K562 (cell line): ENCODE results near the gene TTC9B. TPM values are rescaled to one million over a fixed set of nuclear protein-coding genes. Genes with fewer than 3 reads are reported as not detected.

Experiments used
- ATAC-seq: fragments of 200-7000 bp; cut with Tn5 transposase; 3 replicates; pipeline ENCODE4 v1.9.1; 2020; ENCODE audit warnings: moderate library complexity
- BruUV-seq: library from RNA; stranded (reverse); fragments of 400-500 nt; replicated peaks from 2 replicates; lab custom pipeline; 2021; lab: Mats Ljungman, UMichigan
- CTCF ChIA-PET: fragments of 300-600 bp; formaldehyde crosslinking; extraction: SDS; loops from one replicate; lab custom pipeline; 2021; ENCODE audit warnings: low intra/inter-chr PET ratio; lab: Yijun Ruan, JAX
- POLR2A ChIA-PET: fragments of 300-600, 350-650 bp; sonication (Branson Sonifier 250); formaldehyde crosslinking; extraction: SDS; loops from one replicate; lab custom pipeline; 2021; ENCODE audit warnings: antibody characterized with exemption, inconsistent platforms; lab: Yijun Ruan, JAX
- DNase-seq, 4 experiments: peaks; one replicate each; pipeline versions ENCODE4 v3.0.0 to v3.0.0-alpha.2; 2011 to 2018; ENCODE audit warnings: low spot score in 3 of 4, mixed read lengths in 3 of 4; ENCODE audit errors: extremely low read depth in 1 of 4
- FAIRE-seq: peaks from 2 replicates; lab custom pipeline; 2011; peaks lifted over from hg19 to GRCh38; lab: Jason Lieb, UNC
- H2AFZ ChIP-seq: 2 replicates; pipeline ENCODE4 v1.6.0; 2011; ENCODE audit warnings: low read depth, low read length, control low read depth, inconsistent platforms
- H3K27ac ChIP-seq: fragments of 200-600 bp; 3 replicates; pipeline ENCODE4 v1.8.0; 2011; ENCODE audit warnings: low read depth, mild to moderate bottlenecking, control low read depth, inconsistent platforms, low read length, moderate library complexity, mixed read lengths; ENCODE audit errors: extremely low read depth
- H3K27me3 ChIP-seq, 2 experiments: fragments of 300-600 bp in 1 of 2; 2 replicates in 1 of 2; 3 replicates in 1 of 2; pipeline versions ENCODE4 v1.6.0 to v1.8.0; 2011; ENCODE audit warnings: inconsistent platforms in 2 of 2, low read length in 2 of 2, mild to moderate bottlenecking in 1 of 2, mixed read lengths in 1 of 2, moderate library complexity in 1 of 2; ENCODE audit not compliant: control insufficient read depth in 2 of 2, insufficient read depth in 2 of 2
- H3K36me3 ChIP-seq: fragments of 300-600 bp; 3 replicates; pipeline ENCODE4 v1.8.0; 2011; ENCODE audit warnings: mild to moderate bottlenecking, low read length, inconsistent platforms; ENCODE audit not compliant: control insufficient read depth, insufficient read depth
- H3K4me1 ChIP-seq, 2 experiments: fragments of 200-600 bp in 1 of 2; replicated peaks in 1 of 2; 2 replicates in 1 of 2; 3 replicates in 1 of 2; pipeline versions ENCODE4 v1.5.1 to v1.8.0; 2011; ENCODE audit warnings: inconsistent platforms in 2 of 2, low read length in 2 of 2, mild to moderate bottlenecking in 1 of 2, mixed read lengths in 1 of 2, moderate library complexity in 1 of 2; ENCODE audit not compliant: control insufficient read depth in 2 of 2, insufficient read depth in 2 of 2
- H3K4me2 ChIP-seq: 2 replicates; pipeline ENCODE4 v1.6.1; 2011; ENCODE audit warnings: low read length, control low read depth, inconsistent platforms, mixed read lengths; ENCODE audit not compliant: insufficient read depth
- H3K4me3 ChIP-seq: fragments of 200-600 bp; sonication (generic), shearing (Covaris generic); 2 replicates; pipeline ENCODE4 v1.5.1; 2016; ENCODE audit warnings: control low read depth, inconsistent platforms
- H3K79me2 ChIP-seq: fragments of 200-600 bp; 3 replicates; pipeline ENCODE4 v1.8.0; 2011; ENCODE audit warnings: low read length, inconsistent platforms; ENCODE audit not compliant: control insufficient read depth, insufficient read depth
- H3K9ac ChIP-seq, 2 experiments: 2 replicates each; pipeline versions ENCODE4 v1.6.0 to v1.6.1; 2011; ENCODE audit warnings: low read depth in 2 of 2, low read length in 2 of 2, control low read depth in 1 of 2, inconsistent platforms in 1 of 2, mild to moderate bottlenecking in 1 of 2, mixed read lengths in 1 of 2; ENCODE audit not compliant: insufficient read depth in 1 of 2
- H3K9me1 ChIP-seq: one replicate; pipeline ENCODE4 v1.6.0; 2011; ENCODE audit warnings: inconsistent platforms, mild to moderate bottlenecking, low read length, moderate library complexity; ENCODE audit not compliant: control insufficient read depth, insufficient read depth
- H3K9me3 ChIP-seq: replicated peaks from 2 replicates; pipeline ENCODE4 v1.5.1; 2011; ENCODE audit warnings: low read depth, low read length, inconsistent platforms; ENCODE audit not compliant: control insufficient read depth, insufficient read depth
- H4K20me1 ChIP-seq: replicated peaks from 2 replicates; pipeline ENCODE4 v1.6.1; 2011; ENCODE audit warnings: low read length, inconsistent platforms, mixed read lengths; ENCODE audit not compliant: control insufficient read depth, insufficient read depth
- EGR1 ChIP-seq: fragments of 450-650 bp; conservative IDR thresholded peaks from 2 replicates; pipeline ENCODE4 v1.6.1; 2017; ENCODE audit warnings: mild to moderate bottlenecking
- HMG20B ChIP-seq: fragments of 250-450 bp; sonication (Bioruptor Pico); IDR thresholded peaks from 2 replicates; pipeline ENCODE4 v1.5.0; 2021; ENCODE audit warnings: mild to moderate bottlenecking
- KAT8 ChIP-seq: fragments of 450-650 bp; IDR thresholded peaks from 2 replicates; pipeline ENCODE4 v1.6.1; 2016; ENCODE audit warnings: low read depth, mild to moderate bottlenecking
- NFE2L1 ChIP-seq: fragments of 450-650 bp; IDR thresholded peaks from 2 replicates; pipeline ENCODE4 v1.6.1; 2016; ENCODE audit warnings: missing genetic modification characterization, low read depth, mild to moderate bottlenecking, missing compliant biosample characterization, moderate library complexity, borderline replicate concordance
- NR3C1 ChIP-seq: sonication (generic); formaldehyde crosslinking; IDR thresholded peaks from 2 replicates; pipeline ENCODE4 v1.8.1; 2022; ENCODE audit warnings: missing genetic modification reagents
- POLR2A ChIP-seq: fragments of 450-650 bp; conservative IDR thresholded peaks from 2 replicates; pipeline ENCODE4 v1.6.1; 2016
- RFX1 ChIP-seq: fragments of 450-650 bp; IDR thresholded peaks from 2 replicates; pipeline ENCODE4 v1.6.1; 2016; ENCODE audit warnings: mild to moderate bottlenecking, moderate library complexity
- SREBF1 ChIP-seq: fragments of 150-350 bp; IDR thresholded peaks from 2 replicates; pipeline ENCODE4 v1.6.1; 2014; ENCODE audit warnings: antibody characterized with exemption, low read depth, low read length, borderline replicate concordance
- ZKSCAN1 ChIP-seq: fragments of 150-350 bp; IDR thresholded peaks from 2 replicates; pipeline ENCODE4 v1.6.1; 2016; ENCODE audit warnings: low read depth, low read length
- WGBS: fragments of 100-300 bp; shearing (Covaris generic); methylation state at CpG from one replicate; pipeline ENCODE4 v1.1.6; 2016; ENCODE audit warnings: low coverage, mixed read lengths; ENCODE audit not compliant: insufficient coverage; ENCODE audit errors: missing lambda C conversion rate; 5-methylcytosine and 5-hydroxymethylcytosine counted together
- in situ Hi-C: fragments of 300-500 bp; cut with MboI; formaldehyde crosslinking; loops from 4 replicates; pipeline ENCODE4 v1.15.0; 2018; ENCODE audit warnings: inconsistent platforms, mixed read lengths
- intact Hi-C: fragments of 100-400 bp; cut with micrococcal nuclease; formaldehyde crosslinking; loops from 2 replicates; pipeline ENCODE4 v1.14.2; 2022
- polyA plus RNA-seq, 8 experiments: library from polyadenylated mRNA; depleted of rRNA in 4 of 8; stranded (reverse) in 5 of 8; unstranded in 3 of 8; fragments of >200 nt; fragmentation: Nextera tagmentation in 2 of 8; fragmentation: Illumina TruSeq in 1 of 8; extraction: Ambion mirVana in 2 of 8; extraction: Trizol in 1 of 8; gene quantifications; 2 replicates each; pipeline versions ENCODE4 v1.2.1 to v1.2.3, GENCODE V29; 2011 to 2014; ENCODE audit warnings: inconsistent platforms in 1 of 8, missing spikeins in 1 of 8
- total RNA-seq, 7 experiments: library from RNA; depleted of rRNA in 6 of 7; stranded (reverse); fragments of >200 nt in 6 of 7; fragmentation: Illumina TruSeq in 2 of 7; extraction: Trizol in 2 of 7; gene quantifications; 2 replicates each; pipeline versions ENCODE4 v1.2.1 to v1.2.3, GENCODE V29; 2011 to 2021; ENCODE audit warnings: low replicate concordance in 1 of 7
- TF ChIP-seq, protein P1 (sequence below): fragments of 250-450 bp; sonication (Bioruptor Pico); IDR thresholded peaks from 2 replicates; pipeline ENCODE4 v1.8.0; 2022; ENCODE audit warnings: moderate library complexity, mild to moderate bottlenecking, inconsistent platforms

TTC9B gene
- total and polyA plus RNA-seq, 9 of the 15 experiments (the other 6 are each of a cell fraction or from before 2014, with no cell fraction given) = 0.06 to 0.14 TPM; not detected in 7

DNA sequence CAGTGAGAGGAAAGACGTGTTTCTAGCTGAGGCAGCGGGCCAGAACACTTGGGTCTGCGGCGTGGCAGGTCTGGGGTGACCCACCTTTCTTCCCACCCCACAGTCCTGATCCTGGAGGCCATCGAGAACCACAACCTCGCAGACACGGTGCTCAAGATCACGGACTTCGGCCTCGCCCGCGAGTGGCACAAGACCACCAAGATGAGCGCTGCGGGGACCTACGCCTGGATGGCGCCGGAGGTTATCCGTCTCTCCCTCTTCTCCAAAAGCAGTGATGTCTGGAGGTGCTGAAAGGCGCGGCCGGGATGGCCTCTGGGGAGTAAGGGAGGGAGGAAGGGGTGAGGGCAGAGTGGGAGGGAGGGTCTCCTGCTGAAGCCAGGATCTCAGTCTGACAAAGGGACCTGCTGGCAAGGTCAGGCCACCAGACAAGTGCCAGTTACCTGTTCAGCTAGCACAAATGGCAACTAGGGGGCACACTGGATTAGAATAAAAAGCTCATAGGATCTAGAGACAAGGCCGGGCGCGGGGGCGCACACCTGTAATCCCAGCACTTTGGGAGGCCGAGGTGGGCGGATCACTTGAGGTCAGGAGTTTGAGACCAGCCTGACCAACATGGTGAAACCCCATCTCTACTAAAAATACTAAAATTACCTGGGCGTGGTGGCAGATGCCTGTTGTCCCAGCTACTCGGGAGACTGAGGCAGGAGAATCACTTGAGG is 19.8 kb downstream of the TTC9B start:
- no peak overlapping the region for H3K4me2 ChIP-seq
- no peaks in the 10 kb centered on the region for H3K9me1 ChIP-seq
- DNase-seq = no peak
- H3K27me3 ChIP-seq = no peaks in the 10 kb centered on the region
- 85% methylated on average over 16 of the region's 29 CpGs for WGBS
- TF ChIP-seq NR3C1 (CRISPR knock-in tag) = no peak
- no peak for TF ChIP-seq HMG20B (CRISPR knock-in tag)
- TF ChIP-seq NFE2L1 = no peak
- no peak for TF ChIP-seq EGR1
- no peak for TF ChIP-seq POLR2A
- TF ChIP-seq, protein P1, sequence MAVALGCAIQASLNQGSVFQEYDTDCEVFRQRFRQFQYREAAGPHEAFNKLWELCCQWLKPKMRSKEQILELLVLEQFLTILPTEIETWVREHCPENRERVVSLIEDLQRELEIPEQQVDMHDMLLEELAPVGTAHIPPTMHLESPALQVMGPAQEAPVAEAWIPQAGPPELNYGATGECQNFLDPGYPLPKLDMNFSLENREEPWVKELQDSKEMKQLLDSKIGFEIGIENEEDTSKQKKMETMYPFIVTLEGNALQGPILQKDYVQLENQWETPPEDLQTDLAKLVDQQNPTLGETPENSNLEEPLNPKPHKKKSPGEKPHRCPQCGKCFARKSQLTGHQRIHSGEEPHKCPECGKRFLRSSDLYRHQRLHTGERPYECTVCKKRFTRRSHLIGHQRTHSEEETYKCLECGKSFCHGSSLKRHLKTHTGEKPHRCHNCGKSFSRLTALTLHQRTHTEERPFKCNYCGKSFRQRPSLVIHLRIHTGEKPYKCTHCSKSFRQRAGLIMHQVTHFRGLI (CRISPR knock-in tag) = no peak
- no peak for TF ChIP-seq SREBF1
- TF ChIP-seq RFX1 = no peak
- TF ChIP-seq KAT8 = no peak
- no peak for TF ChIP-seq ZKSCAN1
- in situ Hi-C loops (no loop called here), intact Hi-C loops (no loop called here)
- ChIA-PET CTCF (no interaction called here), POLR2A (interaction anchor here (1.1 kb wide), 1 partner anchor 10 kb away, joined by 3 read pairs; no protein-coding TSS in a partner anchor)
- H3K9ac ChIP-seq = peak overlapping the region in 1 of 2 experiments; percentile 52; a peak in 1 of 4 replicates
- H3K4me3 ChIP-seq = no peak overlapping the region
- ATAC-seq = no peak
- H3K79me2 ChIP-seq = no peaks in the 10 kb centered on the region
- H3K9me3 ChIP-seq = no peaks in the 10 kb centered on the region
- H2AFZ ChIP-seq = no peak overlapping the region
- FAIRE-seq = no peak
- H3K27ac ChIP-seq = no peak overlapping the region
- no peaks in the 10 kb centered on the region for H3K36me3 ChIP-seq
- no peaks in the 10 kb centered on the region for H4K20me1 ChIP-seq
- no TSS peak for BruUV-seq
- peaks cover 0 to 5% of the 10 kb centered on the region in 2 experiments; a peak in 2 of 5 replicates for H3K4me1 ChIP-seq
